Measurements from ENCODE around the gene DENND5B.
"Not testable (repeated sequence)": the region's sequence is repeated elsewhere in the genome, so short reads cannot be mapped to it uniquely, and the experiment has no call there.

The DENND5B gene

GRCh38 chr12:31590642-31591379 is at the start of gene DENND5B:
DENND5B (minus strand) TSS chr12:31591136; CDS start chr12:31590832, 304 bp downstream.
- peak; percentile 3 for DNase-seq

DNA sequence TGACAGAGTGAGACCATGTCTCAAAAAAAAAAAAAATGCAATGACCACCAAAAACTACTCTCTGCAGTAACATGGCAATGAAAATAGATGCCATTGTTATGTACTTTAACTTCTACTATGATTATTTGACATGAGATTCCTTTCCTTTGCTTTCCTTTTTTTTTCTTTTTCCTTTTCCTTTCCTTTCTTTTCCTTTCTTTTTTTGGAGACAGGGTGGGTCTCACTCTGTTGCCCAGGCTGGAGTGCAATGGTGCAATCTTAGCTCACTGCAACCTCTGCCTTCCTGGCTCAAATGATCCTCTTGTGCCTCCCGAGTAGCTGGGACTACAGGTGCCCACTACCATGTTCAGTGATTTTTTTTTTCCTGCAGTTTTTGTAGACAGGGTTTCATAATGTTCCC is 43.7 kb upstream of the DENND5B start:
- DNase-seq, result no peak

DNA sequence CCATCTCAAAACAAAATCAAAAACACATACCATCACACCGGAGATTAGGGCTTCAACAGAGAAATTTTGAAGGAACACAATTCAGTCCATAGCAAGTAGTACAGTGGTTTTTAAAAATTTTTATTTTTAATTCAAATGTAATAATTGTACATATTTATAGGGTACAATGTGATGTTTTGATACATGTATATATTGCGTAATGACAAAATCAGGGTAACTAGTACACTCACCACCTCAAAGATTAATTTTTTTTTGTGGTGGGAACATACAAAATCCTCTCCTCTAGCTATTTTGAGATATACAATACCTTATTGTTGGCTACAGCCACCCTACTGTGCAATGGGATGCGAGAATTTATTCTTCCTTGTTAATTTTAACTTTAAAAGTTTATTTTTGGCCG is 42.5 kb upstream of the DENND5B start:
- no peak for DNase-seq

DNA sequence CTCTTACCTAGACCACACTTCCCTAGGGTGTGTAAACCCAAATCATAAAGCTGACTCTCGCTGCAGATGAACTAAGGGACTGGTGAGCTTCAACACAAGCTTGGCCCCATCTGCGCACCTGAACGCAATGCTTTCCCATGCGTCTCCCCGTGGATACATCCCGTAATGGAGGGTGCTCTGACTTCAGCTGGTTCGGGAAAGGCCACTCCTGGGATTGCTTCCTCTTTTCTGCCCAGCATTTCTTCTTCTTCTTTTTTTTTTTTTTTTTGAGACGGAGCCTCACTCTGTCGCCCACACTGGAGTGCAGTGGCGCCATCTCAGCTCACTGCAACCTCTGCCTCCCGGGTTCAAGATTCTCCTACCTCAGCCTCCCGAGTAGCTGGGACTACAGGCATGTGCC is 40.9 kb upstream of the DENND5B start:
- no peak for DNase-seq

DNA sequence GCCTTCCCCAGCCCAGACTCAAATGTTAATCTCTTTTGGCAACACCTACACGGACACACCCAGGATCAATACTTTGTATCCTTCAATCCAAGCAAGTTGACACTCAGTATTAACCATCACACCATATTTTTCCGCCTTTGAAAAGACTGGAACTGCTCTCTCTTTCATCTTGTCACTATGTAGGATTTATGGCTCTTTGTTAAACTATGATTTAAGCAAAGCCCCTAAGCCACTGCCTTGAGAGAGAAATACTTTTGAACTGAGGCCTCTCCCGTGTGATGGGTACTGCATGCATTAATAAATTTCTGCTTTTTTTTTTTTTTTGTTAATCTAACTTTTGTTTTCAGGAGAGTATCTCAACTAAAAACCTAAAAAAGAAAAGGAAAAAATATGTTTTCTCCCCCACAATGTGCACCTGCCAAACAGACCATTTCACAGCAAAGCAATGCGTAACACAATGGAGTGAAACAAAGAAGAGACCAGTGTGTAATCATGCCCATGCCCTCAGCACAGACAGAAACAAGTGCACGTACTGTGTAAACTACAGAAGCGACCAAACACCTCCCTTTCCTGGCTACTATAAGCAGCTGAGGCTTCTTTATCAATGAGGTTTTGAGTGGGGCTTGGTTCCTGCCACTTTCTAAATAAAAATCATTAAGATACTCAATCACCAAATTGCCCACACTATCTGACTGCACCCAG is 40.2 kb upstream of the DENND5B start:
- no peak for DNase-seq

DNA sequence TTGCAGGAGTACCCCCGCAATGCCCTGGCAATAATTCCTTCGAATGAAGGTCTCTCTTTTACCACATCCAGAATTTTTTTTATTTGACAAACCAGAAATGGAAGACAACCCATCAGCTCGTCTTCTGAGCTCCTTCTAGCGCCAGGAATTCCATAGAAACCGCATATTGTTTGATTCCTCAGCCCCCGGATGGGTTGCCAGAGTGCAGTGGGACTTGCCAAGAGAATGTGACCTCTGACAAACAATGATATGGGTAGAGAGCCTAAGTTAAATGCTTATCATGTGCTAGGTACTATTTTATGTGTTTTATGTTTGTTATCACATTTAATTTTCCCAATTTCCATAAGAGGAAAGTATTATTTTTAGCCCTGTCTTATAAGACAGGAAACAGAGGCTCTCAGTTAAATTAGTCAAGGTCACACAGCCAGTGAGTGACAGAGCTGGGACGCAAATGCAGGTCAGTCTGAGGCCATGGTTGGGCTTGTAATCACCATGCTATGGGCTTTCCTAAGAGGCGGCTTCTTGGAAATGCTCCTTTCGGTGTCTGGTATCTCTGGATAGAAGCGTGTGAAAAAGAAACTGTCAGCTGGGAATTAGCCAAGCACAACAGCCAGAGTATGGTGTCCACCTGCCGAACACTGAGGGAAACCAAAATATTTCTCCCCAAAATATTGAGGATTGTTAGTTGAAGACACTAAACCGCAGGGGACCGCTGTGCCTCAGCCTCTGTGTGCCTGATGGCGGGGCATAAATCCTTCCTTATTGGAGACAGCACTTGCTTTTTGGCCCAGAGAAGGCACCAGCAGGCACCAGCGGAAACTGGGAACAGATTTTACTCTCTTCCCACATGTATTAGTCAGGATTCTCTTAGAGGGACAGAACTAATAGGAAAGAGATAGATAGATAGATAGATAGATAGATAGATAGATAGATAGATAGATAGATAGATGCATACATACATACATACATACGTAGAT is 39.1 kb upstream of the DENND5B start:
- no peak for DNase-seq

- DNase-seq, result no peak
Measured at GRCh38 chr12:31627456-31628054, 36.6 kb upstream of the DENND5B start.

- DNase-seq, result no peak
Measured at GRCh38 chr12:31626270-31626995, 35.5 kb upstream of the DENND5B start.

GRCh38 chr12:31622038-31622437 is 31.1 kb upstream of the DENND5B start:
- no peak for DNase-seq

DNA sequence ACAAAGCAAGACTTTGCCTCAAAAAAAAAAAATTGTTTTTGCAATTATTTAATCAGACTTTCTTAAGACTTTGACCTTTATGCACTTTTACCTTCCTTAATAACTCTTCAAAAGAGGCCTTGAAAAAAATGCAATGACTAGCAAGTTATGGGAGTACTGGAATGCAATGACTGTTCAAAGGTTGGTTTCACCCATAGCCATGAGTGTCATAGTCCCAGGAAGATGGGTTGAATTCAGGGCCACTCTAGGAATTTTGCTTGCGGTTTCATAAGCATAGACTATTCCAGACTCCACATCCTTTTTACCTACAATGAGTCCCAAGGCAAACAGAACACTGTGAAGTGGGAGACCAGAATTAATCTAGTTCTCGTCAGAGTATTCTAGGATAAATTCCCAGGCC is 29.4 kb upstream of the DENND5B start:
- DNase-seq, result no peak

DNA sequence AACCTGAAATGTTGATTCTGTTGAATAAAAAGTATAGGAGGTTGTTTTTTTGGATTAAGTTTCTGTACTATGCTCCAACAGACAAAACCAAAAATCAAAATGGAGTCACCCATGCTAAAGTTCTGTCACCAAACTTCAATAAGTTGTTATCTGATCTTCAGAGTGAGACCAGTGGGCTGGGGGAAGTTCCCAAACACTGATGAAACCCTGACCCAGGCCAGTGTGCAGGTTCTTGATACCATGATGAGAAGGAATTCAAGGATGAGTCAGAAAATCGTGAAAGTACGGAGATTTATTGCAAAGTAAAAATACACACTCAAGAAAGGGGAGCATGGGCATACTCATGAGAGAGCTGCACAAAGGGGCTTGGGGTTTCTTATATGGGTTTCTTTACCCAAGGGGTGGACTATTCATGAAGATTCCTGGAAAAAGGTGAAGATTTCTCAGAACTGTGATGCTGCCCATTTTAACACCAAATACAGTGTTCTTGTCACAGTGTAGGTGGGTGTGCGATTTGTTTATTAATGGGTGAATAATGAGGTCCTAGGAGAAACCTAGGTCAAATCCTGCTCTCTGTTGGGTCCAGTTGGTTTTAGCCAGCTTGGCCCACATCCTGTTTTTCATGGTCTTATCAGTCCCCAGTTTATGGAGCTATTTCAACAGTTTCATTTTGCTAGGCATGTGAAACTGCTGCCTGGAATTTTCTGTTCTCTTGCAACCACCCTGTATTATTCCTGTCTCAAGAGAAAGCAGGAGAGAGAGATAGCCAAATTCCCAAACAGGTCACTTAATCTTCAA is 27.5 kb upstream of the DENND5B start:
- no peak for DNase-seq

DNA sequence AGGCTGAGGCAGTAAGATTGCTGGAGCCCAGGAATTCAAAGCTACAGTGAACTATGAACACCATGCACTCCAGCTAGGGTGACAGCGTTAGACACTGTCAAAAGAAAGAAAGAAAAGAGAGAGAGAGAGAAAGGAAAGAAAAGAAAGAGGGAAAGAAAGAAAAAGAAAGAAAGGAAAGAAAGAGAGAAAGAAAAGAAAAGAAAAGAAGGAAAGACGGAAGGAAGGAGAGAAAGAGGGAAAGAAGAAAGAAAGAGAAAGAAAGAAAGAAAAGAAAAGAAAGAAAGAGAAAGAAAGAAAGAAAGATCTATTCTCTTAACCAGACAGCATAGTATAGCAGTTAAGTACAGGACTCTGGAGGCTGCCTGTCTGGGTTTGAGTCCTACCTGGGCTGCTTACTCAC is 21.9 kb upstream of the DENND5B start:
- no peak for DNase-seq

DNA sequence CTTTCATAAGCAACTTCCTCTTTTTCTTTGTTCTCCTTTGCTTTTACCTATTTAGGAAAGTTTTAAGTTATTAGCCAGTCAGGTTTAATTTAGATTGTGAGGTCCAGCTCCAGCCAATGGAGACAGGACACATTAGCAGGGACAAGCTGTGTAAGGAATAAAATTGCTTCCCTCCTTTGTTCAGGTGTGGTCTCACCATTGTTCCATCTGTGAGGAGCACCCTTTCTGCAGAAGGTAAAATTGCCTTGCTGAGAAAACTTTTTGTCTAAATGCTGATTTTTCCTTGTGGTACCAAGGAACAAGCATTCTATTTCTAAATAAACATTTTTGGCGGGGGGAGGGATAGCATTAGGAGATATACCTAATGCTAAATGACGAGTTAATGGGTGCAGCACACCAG is 17.4 kb upstream of the DENND5B start:
- DNase-seq, result not testable (repeated sequence)

GRCh38 chr12:31605531-31605930 is 14.6 kb upstream of the DENND5B start:
- no peak for DNase-seq

DNA sequence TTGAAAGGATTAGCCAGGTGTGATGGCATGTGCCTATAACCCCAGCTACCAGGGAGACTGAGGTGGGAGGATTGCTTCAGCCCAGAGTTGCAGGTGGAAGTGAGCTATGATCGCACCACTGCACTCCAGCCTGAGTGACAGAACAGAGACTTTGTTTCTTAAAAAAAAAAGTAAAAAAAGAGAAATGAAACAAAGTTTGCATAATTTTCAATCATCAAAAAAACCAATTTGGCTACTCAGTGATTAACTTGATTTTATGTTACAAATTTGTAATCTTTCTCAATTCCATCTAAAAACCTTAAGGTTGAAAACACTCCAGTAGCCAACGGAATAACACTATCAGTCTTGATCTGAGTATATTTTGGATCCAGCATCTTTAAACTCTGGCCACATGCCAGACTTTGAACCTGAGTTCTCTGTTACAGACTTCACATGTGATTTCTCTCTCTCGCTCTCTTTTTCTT is 12.6 kb upstream of the DENND5B start:
- DNase-seq, result no peak

GRCh38 chr12:31600750-31601149 is 9.8 kb upstream of the DENND5B start:
- no peak for DNase-seq

DNA sequence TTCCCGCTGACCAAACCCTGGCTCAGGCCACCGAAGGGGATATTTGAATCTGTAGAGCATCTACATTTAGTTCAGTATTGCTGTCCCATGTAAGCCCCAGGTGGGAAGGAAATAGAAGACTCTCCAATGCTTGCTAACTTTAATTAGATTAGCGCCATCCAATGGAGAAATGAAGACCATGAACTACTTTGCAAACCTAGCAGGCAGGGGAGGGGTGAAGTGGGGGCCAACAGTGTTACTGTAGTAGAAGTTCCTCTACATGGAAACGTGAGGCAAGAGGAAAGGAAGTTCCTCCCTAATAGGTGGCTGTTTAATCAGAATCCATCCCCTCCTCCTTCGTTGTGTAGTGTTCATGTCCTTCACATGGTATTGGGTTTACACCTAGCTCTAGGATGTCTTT is 9.3 kb upstream of the DENND5B start:
- no peak for DNase-seq

- no peak for DNase-seq
Measured at GRCh38 chr12:31599053-31599452, 8.1 kb upstream of the DENND5B start.

GRCh38 chr12:31597066-31597465 is 6.1 kb upstream of the DENND5B start:
- no peak for DNase-seq

GRCh38 chr12:31594681-31595080 is 3.7 kb upstream of the DENND5B start:
- DNase-seq, result no peak

- DNase-seq, result no peak
Measured at GRCh38 chr12:31591380-31591901, 505 bp upstream of the DENND5B start.
